BJ (cell line): Measurements from ENCODE around the gene GALK2. TPM values are rescaled to one million over a fixed set of nuclear protein-coding genes. Genes with fewer than 3 reads are reported as not detected.

Source experiments
- CTCF ChIA-PET: fragments of 350-600 bp; formaldehyde crosslinking; extraction: SDS; loops from one replicate; lab custom pipeline; 2021; ENCODE audit warnings: antibody characterized with exemption, inconsistent platforms; lab: Yijun Ruan, JAX
- POLR2A ChIA-PET: fragments of 300-600 bp; sonication (Branson Sonifier 250); formaldehyde crosslinking; extraction: SDS; loops from one replicate; lab custom pipeline; 2021; ENCODE audit warnings: antibody characterized with exemption; lab: Charles Lee
- DNase-seq: peaks from one replicate; pipeline ENCODE4 v3.0.0-alpha.2; 2011; ENCODE audit warnings: low read depth
- H3K27me3 ChIP-seq: 2 replicates; pipeline ENCODE4 v1.6.0; 2011; ENCODE audit warnings: low read length; ENCODE audit not compliant: control insufficient read depth, insufficient read depth
- H3K36me3 ChIP-seq: 2 replicates; pipeline ENCODE4 v1.5.1; 2011; ENCODE audit warnings: low read length; ENCODE audit not compliant: control insufficient read depth, insufficient read depth
- H3K4me3 ChIP-seq: 2 replicates; pipeline ENCODE4 v1.5.1; 2011; ENCODE audit warnings: low read depth, mild to moderate bottlenecking, control low read depth, low read length
- CTCF ChIP-seq: IDR thresholded peaks from 2 replicates; pipeline ENCODE4 v1.5.1; 2011; ENCODE audit warnings: low read depth, mild to moderate bottlenecking, control low read depth, inconsistent platforms, low read length, moderate library complexity; ENCODE audit not compliant: insufficient read depth
- polyA plus RNA-seq: library from polyadenylated mRNA; depleted of rRNA; stranded (reverse); fragments of >200 nt; gene quantifications from 2 replicates; pipeline ENCODE4 v1.2.3, GENCODE V29; 2011

Gene GALK2
- polyA plus RNA-seq, 1 experiment: 19.4 TPM

GRCh38 chr15:49290191-49290590 lies 120.1 kb downstream of the GALK2 start:
- POLR2A ChIA-PET: no interaction called here
- H3K4me3 ChIP-seq: no peak overlapping the region
- no peak for TF ChIP-seq CTCF
- no peaks in the 10 kb centered on the region for H3K27me3 ChIP-seq
- CTCF ChIA-PET: interaction anchor here (2.3 kb wide), 1 partner anchor 12 kb away, joined by 7 read pairs; no protein-coding TSS in a partner anchor
- no peak for DNase-seq
- no peaks in the 10 kb centered on the region for H3K36me3 ChIP-seq

GRCh38 chr15:49293941-49294340 lies 123.9 kb downstream of the GALK2 start:
- H3K4me3 ChIP-seq: no peak overlapping the region
- CTCF ChIA-PET: interaction anchor here (0.6 to 0.7 kb wide), 2 partner anchors 20 to 58 kb away, joined by 3 to 4 read pairs; no protein-coding TSS in a partner anchor
- H3K27me3 ChIP-seq: no peaks in the 10 kb centered on the region
- POLR2A ChIA-PET: interaction anchor here (0.6 kb wide), 2 partner anchors 12 to 22 kb away, joined by 3 to 5 read pairs; no protein-coding TSS in a partner anchor
- DNase-seq: no peak
- TF ChIP-seq CTCF: no peak
- no peaks in the 10 kb centered on the region for H3K36me3 ChIP-seq

GRCh38 chr15:49296258-49296657 lies 126.2 kb downstream of the GALK2 start:
- CTCF ChIA-PET: interaction anchor here (1.2 kb wide), 1 partner anchor 13 kb away, joined by 3 read pairs; no protein-coding TSS in a partner anchor

GRCh38 chr15:49297584-49297983 lies 127.5 kb downstream of the GALK2 start:
- Histone ChIP-seq H3K27me3 (no peaks in the 10 kb centered on the region), H3K36me3 (no peaks in the 10 kb centered on the region), H3K4me3 (no peak overlapping the region)
- POLR2A ChIA-PET: no interaction called here
- no peak for TF ChIP-seq CTCF
- no peak for DNase-seq
- CTCF ChIA-PET: no interaction called here

More at GRCh38 chr15:49296258-49296657, 126.2 kb downstream of the GALK2 start:
- DNase-seq: no peak
- POLR2A ChIA-PET: no interaction called here
- no peaks in the 10 kb centered on the region for H3K36me3 ChIP-seq
- H3K27me3 ChIP-seq: no peaks in the 10 kb centered on the region
- H3K4me3 ChIP-seq: no peak overlapping the region
- TF ChIP-seq CTCF: no peak

GRCh38 chr15:49300856-49301255 lies 130.8 kb downstream of the GALK2 start:
- CTCF ChIA-PET: no interaction called here
- no peak for DNase-seq
- Histone ChIP-seq H3K27me3 (no peaks in the 10 kb centered on the region), H3K4me3 (no peak overlapping the region), H3K36me3 (peaks cover 6% of the 10 kb centered on the region)
- TF ChIP-seq CTCF: no peak
- POLR2A ChIA-PET: no interaction called here
